Breast epithelium (tissue), 4 donors: ENCODE measurements around the gene LCE1A. TPM values are rescaled to one million over a fixed set of nuclear protein-coding genes. Genes with fewer than 3 reads are reported as not detected.

Source experiments
- DNase-seq, 2 donors: peaks; one replicate each; pipeline ENCODE4 v3.0.0-alpha.2; 2019; ENCODE audit warnings: low spot score in 2 of 2
- H3K27ac ChIP-seq, 2 donors: fragments of 200-600 bp; sonication (generic) in 1 of 2; one replicate each; pipeline ENCODE4 v1.5.1; 2016 to 2019; ENCODE audit warnings: mild to moderate bottlenecking in 1 of 2
- H3K27me3 ChIP-seq, 2 donors: fragments of 200-600 bp; sonication (generic) in 1 of 2; one replicate each; pipeline versions ENCODE4 v1.5.1 to v1.6.0; 2017 to 2019; ENCODE audit warnings: control low read depth in 1 of 2, mild to moderate bottlenecking in 1 of 2
- H3K36me3 ChIP-seq: fragments of 200-600 bp; one replicate; pipeline ENCODE4 v1.5.1; 2019
- H3K4me1 ChIP-seq, 2 donors: fragments of 200-600 bp; sonication (generic); one replicate each; pipeline ENCODE4 v1.5.1; 2016 to 2019; ENCODE audit warnings: control low read depth in 1 of 2
- H3K4me3 ChIP-seq, 3 donors: fragments of 200-600 bp; sonication (generic); 1 replicate in 2 of 3; 2 replicates in 1 of 3; pipeline ENCODE4 v1.5.1; 2016 to 2019; ENCODE audit warnings: mild to moderate bottlenecking in 3 of 3, moderate library complexity in 2 of 3
- H3K9me3 ChIP-seq, 2 donors: fragments of 200-600 bp; sonication (generic) in 1 of 2; one replicate each; pipeline ENCODE4 v1.5.1; 2016 to 2019; ENCODE audit warnings: control low read depth in 1 of 2
- POLR2A ChIP-seq: fragments of 450-650 bp; IDR thresholded peaks from one replicate; pipeline ENCODE4 v1.6.1; 2016; ENCODE audit warnings: antibody characterized with exemption, mild to moderate bottlenecking, moderate library complexity
- POLR2AphosphoS5 ChIP-seq, 3 donors: sonication (generic); formaldehyde crosslinking; IDR thresholded peaks; one replicate each; pipeline ENCODE4 v1.6.1; 2017; ENCODE audit warnings: antibody characterized with exemption in 3 of 3
- intact Hi-C: fragments of 100-400 bp; cut with DNase I; formaldehyde crosslinking; loops from one replicate; pipeline ENCODE4 v1.15.1; 2023; ENCODE audit warnings: low total_unique reads
- total RNA-seq, 3 donors: library from RNA; depleted of rRNA; stranded (reverse); fragments of >200 nt; gene quantifications; one replicate each; pipeline ENCODE4 v1.1.0, GENCODE V29; 2016
- TF ChIP-seq, protein P1 (sequence below), 3 donors: fragments of 450-650 bp; IDR thresholded peaks; one replicate each; pipeline ENCODE4 v1.5.1; 2016 to 2017; ENCODE audit warnings: antibody characterized with exemption in 3 of 3, mild to moderate bottlenecking in 3 of 3, moderate library complexity in 3 of 3

The LCE1A gene
- total RNA-seq, 3 donors from 2014 or later = not detected

DNA sequence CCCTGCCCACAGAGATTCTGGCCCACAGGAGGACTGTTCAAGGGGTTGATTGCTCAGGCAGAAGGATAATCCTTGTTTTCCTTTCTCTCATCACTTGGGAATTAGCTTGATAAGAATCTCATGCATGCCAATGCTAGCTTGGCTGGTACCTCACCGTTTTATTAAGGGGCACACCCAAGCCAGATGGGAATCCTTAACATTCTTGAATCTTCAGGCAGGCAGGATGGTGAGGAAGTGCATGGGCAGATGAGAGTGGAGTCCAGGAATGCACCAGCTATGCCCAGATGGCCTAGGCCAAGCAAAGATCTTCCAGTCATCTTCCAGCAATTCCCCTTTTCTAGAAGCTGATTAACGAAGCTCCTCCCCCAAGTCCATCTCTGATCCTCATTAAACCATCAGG is 28.4 kb downstream of the LCE1A start:
- Histone ChIP-seq H3K36me3 (no peaks in the 10 kb centered on the region), H3K4me1 (no peaks in the 10 kb centered on the region), H3K27ac (no peak overlapping the region), H3K27me3 (no peaks in the 10 kb centered on the region), H3K9me3 (no peaks in the 10 kb centered on the region), H3K4me3 (no peak overlapping the region)
- no peak for DNase-seq
- TF ChIP-seq POLR2AphosphoS5 (IDR thresholded peaks at IDR 0.05) = no peak
- intact Hi-C loops = no loop called here

DNA sequence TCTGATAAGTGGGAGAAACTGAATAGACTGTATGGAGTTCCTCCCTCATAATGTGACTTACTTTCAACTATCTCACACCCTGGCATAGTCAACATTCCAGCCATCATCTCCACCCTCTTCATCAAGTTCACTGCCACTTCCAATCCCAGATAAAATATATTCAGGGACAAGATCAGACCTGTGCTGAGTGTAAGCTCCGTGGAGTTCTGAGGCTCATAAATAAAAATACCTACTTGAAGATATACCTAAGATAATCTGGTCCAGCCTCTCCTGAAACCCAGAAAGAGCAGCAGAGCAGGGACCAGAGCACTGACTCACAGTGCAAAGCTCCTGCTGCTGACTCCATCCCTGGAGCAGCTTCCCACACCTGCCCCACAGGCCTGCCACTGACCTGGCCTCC is 30.8 kb downstream of the LCE1A start:
- Histone ChIP-seq H3K4me1 (no peaks in the 10 kb centered on the region), H3K36me3 (no peaks in the 10 kb centered on the region), H3K9me3 (no peaks in the 10 kb centered on the region), H3K27me3 (no peaks in the 10 kb centered on the region), H3K4me3 (no peak overlapping the region), H3K27ac (no peak overlapping the region)
- no peak for TF ChIP-seq POLR2A
- intact Hi-C loops = no loop called here
- no peak for DNase-seq

DNA sequence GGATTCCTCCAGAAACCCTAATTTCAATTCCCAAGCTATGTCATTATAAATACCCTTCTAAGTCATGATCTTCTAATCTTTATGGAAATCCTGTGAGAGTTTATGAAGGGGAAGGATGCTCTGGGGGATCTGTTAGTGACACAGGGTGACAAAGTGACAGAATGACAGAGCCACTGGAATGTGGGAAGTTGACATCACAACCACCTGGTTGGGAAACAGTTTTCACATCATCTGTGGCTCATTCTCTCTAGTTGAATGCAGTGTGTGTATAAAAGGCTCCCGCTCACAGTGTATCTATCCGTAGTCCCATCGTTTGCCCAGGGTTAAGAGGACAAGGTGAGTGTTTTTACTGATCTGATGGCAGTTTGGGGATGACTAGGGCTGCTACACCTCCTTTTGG is 32.4 kb downstream of the LCE1A start, which contains the start of gene LCE7A:
TSS of gene LCE7A (plus strand) at position 301 of the 400 bp plus-strand sequence. CDS start 702 bp downstream, outside the sequence.
- DNase-seq = no peak
- Histone ChIP-seq H3K4me3 (no peak within 1 kb of the TSS), H3K4me1 (no peaks in the 10 kb centered on the region), H3K27me3 (no peaks in the 10 kb centered on the region), H3K27ac (no peak within 1 kb of the TSS), H3K36me3 (no peaks in the 10 kb centered on the region), H3K9me3 (no peaks in the 10 kb centered on the region)
- intact Hi-C loops = no loop called here
- TF ChIP-seq POLR2AphosphoS5 (IDR thresholded peaks at IDR 0.05) (no peak), POLR2A (no peak)

DNA sequence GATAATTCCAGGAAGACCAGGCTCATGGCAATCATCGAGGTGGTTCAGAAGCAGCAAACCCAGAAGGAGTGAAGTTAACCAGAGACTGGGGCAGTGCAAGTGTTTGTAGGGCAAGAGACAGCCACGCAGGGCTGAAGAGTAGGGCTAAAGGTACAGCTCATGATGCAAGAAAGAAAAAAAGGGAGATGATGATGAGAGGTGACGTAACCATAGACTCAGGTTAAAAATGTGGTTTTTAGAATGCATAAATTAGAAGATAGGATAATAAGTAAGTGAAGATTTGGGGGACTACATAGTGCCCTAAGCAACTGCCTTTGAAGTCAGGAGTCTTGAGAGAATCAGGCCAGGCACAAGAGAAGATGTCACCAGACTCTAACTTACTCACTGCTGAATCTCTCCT is 32.9 kb downstream of the LCE1A start:
- intact Hi-C loops = no loop called here
- H3K4me3 ChIP-seq = no peak overlapping the region
- H3K9me3 ChIP-seq = no peaks in the 10 kb centered on the region
- H3K27me3 ChIP-seq = no peaks in the 10 kb centered on the region
- TF ChIP-seq, protein P1, sequence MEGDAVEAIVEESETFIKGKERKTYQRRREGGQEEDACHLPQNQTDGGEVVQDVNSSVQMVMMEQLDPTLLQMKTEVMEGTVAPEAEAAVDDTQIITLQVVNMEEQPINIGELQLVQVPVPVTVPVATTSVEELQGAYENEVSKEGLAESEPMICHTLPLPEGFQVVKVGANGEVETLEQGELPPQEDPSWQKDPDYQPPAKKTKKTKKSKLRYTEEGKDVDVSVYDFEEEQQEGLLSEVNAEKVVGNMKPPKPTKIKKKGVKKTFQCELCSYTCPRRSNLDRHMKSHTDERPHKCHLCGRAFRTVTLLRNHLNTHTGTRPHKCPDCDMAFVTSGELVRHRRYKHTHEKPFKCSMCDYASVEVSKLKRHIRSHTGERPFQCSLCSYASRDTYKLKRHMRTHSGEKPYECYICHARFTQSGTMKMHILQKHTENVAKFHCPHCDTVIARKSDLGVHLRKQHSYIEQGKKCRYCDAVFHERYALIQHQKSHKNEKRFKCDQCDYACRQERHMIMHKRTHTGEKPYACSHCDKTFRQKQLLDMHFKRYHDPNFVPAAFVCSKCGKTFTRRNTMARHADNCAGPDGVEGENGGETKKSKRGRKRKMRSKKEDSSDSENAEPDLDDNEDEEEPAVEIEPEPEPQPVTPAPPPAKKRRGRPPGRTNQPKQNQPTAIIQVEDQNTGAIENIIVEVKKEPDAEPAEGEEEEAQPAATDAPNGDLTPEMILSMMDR (IDR thresholded peaks at IDR 0.05) = no peak
- TF ChIP-seq POLR2A (no peak), POLR2AphosphoS5 (IDR thresholded peaks at IDR 0.05) (no peak)
- H3K27ac ChIP-seq = no peak overlapping the region
- no peak for DNase-seq
- no peaks in the 10 kb centered on the region for H3K4me1 ChIP-seq
- no peaks in the 10 kb centered on the region for H3K36me3 ChIP-seq

DNA sequence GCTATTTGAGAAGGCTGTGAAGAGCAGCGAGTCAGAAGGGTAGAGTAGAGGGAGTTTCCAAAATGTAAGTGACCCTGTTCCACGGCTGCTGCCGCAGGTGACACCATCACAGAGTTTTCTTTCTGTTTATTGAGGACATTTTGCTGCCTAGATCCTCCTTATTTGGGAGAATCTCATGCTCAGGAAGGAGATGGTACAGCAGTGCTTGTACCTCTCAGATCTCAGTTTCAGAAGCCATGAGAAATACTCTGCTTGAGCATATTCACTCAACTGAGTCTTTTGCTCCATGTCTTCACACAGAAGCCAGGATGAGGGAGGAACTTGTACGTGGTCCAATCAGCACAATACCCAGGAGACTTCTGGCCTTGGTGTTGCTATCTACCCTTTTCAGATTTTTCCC is 34.1 kb downstream of the LCE1A start:
- intact Hi-C loops = no loop called here

DNA sequence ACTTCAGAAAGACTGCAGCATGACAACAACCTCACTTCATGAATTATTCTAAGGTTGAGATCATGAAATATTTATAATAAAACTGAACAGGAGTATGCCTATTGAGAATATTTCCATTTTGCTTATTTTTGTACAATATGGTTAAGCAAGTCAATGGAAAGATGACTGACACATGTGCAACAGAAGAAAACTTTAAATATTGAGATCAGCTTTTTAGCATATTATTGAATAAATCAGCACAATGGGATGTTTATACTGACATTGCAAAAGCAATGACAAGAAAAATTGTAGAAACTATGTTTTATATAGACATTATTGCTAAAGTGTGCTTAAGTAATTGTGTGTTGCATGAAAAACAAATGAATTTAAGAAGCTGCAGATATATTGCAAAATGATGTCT is 37.2 kb downstream of the LCE1A start:
- Histone ChIP-seq H3K9me3 (no peaks in the 10 kb centered on the region), H3K4me3 (no peak overlapping the region), H3K27me3 (no peaks in the 10 kb centered on the region), H3K27ac (no peak overlapping the region), H3K36me3 (no peaks in the 10 kb centered on the region), H3K4me1 (no peaks in the 10 kb centered on the region)
- no peak for DNase-seq
- intact Hi-C loops = no loop called here
- TF ChIP-seq POLR2A (no peak), POLR2AphosphoS5 (IDR thresholded peaks at IDR 0.05) (no peak)
- TF ChIP-seq, protein P1 (IDR thresholded peaks at IDR 0.05) = no peak

More for the DNA sequence above, 34.1 kb downstream of the LCE1A start:
- Histone ChIP-seq H3K27me3 (no peaks in the 10 kb centered on the region), H3K27ac (no peak overlapping the region), H3K4me1 (no peaks in the 10 kb centered on the region), H3K9me3 (no peaks in the 10 kb centered on the region), H3K4me3 (no peak overlapping the region), H3K36me3 (no peaks in the 10 kb centered on the region)
- DNase-seq = no peak
- TF ChIP-seq, protein P1 (IDR thresholded peaks at IDR 0.05) = no peak
- TF ChIP-seq POLR2AphosphoS5 (IDR thresholded peaks at IDR 0.05) (no peak), POLR2A (no peak)

DNA sequence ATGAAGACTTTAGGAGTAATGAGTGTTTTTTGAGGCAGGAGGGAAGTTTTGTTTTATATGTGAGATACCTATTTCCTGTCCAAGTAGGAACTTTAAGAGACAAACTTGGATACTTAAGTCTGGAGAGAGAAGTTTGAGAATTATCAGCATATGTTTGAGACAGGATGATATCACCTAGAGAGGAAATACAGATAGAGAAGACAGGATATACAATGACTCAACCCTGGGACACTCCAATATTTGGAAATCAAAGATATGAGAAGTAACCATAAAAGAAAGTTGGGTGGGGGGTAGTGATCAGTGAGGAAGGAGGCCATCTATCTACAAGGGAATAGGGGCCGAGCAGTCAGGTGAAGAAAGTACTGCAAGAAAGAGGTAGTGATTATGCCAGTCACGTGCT is 39.0 kb downstream of the LCE1A start:
- intact Hi-C loops = no loop called here

More for the DNA sequence above, 39.0 kb downstream of the LCE1A start:
- Histone ChIP-seq H3K36me3 (no peaks in the 10 kb centered on the region), H3K4me1 (no peaks in the 10 kb centered on the region), H3K27ac (no peak overlapping the region), H3K9me3 (no peaks in the 10 kb centered on the region), H3K4me3 (no peak overlapping the region), H3K27me3 (no peaks in the 10 kb centered on the region)
- no peak for DNase-seq
- no peak for TF ChIP-seq POLR2AphosphoS5 (IDR thresholded peaks at IDR 0.05)
- no peak for TF ChIP-seq POLR2A
- TF ChIP-seq, protein P1 (IDR thresholded peaks at IDR 0.05) = no peak
